DOHH2 (cell line): ENCODE data around the gene ABCA3.

Experiments
- H3F3A ChIP-seq: fragments of 200-600 bp; sonication (generic), shearing (Covaris generic); 2 replicates; pipeline ENCODE4 v1.6.0; 2016; ENCODE audit warnings: antibody characterized with exemption, mild to moderate bottlenecking; ENCODE audit not compliant: control insufficient read depth, insufficient read depth
- H3K27ac ChIP-seq: fragments of 200-600 bp; sonication (generic); 2 replicates; pipeline ENCODE4 v1.5.1; 2014; ENCODE audit warnings: low read depth, mild to moderate bottlenecking, low read length, moderate library complexity
- H3K27me3 ChIP-seq: fragments of 200-600 bp; sonication (generic); 2 replicates; pipeline ENCODE4 v1.6.1; 2014; ENCODE audit warnings: mild to moderate bottlenecking, low read length, mixed read lengths; ENCODE audit not compliant: control insufficient read depth
- H3K36me3 ChIP-seq: fragments of 200-600 bp; sonication (generic); 2 replicates; pipeline ENCODE4 v1.6.1; 2014; ENCODE audit warnings: mild to moderate bottlenecking, low read length, moderate library complexity, mixed read lengths; ENCODE audit not compliant: control insufficient read depth
- H3K4me1 ChIP-seq: fragments of 200-600 bp; sonication (generic); 2 replicates; pipeline ENCODE4 v1.6.1; 2014; ENCODE audit warnings: mild to moderate bottlenecking, low read length, mixed read lengths; ENCODE audit not compliant: control insufficient read depth
- H3K4me2 ChIP-seq: fragments of 200-600 bp; sonication (generic); 2 replicates; pipeline ENCODE4 v1.6.0; 2014; ENCODE audit warnings: mild to moderate bottlenecking, low read length, moderate library complexity
- H3K4me3 ChIP-seq: fragments of 200-600 bp; sonication (generic); 2 replicates; pipeline ENCODE4 v1.5.1; 2014; ENCODE audit warnings: mild to moderate bottlenecking, low read length, mixed read lengths
- H3K79me2 ChIP-seq: fragments of 200-600 bp; sonication (generic); 2 replicates; pipeline ENCODE4 v1.6.1; 2014; ENCODE audit warnings: mild to moderate bottlenecking, low read length, mixed read lengths; ENCODE audit not compliant: control insufficient read depth
- H3K9me2 ChIP-seq: fragments of 200-600 bp; sonication (generic); replicated peaks from 2 replicates; pipeline ENCODE4 v1.6.1; 2014; ENCODE audit warnings: mild to moderate bottlenecking, low read length, mixed read lengths; ENCODE audit not compliant: control insufficient read depth
- H3K9me3 ChIP-seq: fragments of 200-600 bp; sonication (generic); 2 replicates; pipeline ENCODE4 v1.6.1; 2014; ENCODE audit warnings: antibody characterized with exemption, low read length, mixed read lengths; ENCODE audit not compliant: control insufficient read depth, insufficient read depth
- H4K20me1 ChIP-seq: fragments of 200-600 bp; sonication (generic); 2 replicates; pipeline ENCODE4 v1.6.0; 2014; ENCODE audit warnings: low read depth, mild to moderate bottlenecking, antibody characterized with exemption, low read length, moderate library complexity; ENCODE audit not compliant: control insufficient read depth, insufficient read depth
- EZH2phosphoT487 ChIP-seq: fragments of 200-600 bp; sonication (generic); IDR thresholded peaks from 2 replicates; pipeline ENCODE4 v1.6.1; 2017; ENCODE audit warnings: borderline replicate concordance, mild to moderate bottlenecking, antibody characterized with exemption, low read length, moderate library complexity, mixed read lengths
- TF ChIP-seq, protein P1 (sequence below): fragments of 200-600 bp; sonication (generic); IDR thresholded peaks from one replicate; pipeline ENCODE4 v1.5.1; 2014; ENCODE audit warnings: antibody characterized with exemption, mild to moderate bottlenecking, low read depth, low read length; ENCODE audit not compliant: poor library complexity, severe bottlenecking

The ABCA3 gene

DNA sequence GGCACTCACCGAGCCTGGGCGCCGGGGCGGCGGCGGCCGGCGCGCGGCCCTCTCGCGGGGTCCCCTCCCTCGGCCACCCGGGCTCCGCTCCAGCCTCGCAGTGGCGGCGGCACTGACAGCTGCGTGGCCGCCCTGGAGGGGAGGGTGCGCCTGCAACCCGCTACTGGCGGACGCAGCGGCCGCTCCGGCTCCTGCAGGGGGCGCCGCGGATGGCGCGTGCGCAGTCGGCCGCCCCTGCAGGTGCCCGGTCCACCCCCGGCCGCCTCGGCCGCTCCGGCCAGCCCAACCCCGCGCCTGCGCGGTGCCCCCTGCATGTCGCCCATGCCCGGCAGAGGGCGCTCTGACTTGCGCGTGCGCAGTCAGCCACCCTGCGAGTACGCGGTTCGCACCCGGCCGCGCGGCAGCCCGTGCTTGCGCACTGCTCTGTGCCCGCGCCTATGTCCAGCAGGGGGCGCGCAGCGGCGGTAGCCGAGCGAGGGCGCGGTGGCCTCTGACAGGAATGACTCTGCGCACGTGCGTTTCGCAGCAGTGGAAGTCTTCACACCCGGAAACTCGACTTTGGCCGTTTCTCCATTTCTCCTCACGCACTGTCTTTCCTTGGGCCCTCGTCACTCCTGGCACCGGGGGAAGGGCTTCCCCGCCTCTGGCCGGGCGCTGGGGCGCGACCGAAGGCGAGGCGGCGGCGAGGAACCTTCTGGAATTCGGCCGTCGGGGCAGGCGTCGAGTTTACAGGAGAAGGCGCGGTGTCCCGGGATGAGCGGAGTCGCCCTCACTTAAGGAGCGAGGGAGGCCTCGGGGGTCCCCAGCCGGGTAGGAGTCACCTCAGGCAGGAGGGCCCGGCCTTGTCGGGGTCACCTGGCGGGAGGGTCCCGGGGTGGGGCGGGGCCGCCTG is at the start of gene ABCA3:
Gene ABCA3 (minus strand): TSS at position 165 of the 892 bp plus-strand sequence. CDS start 14,262 bp downstream, outside the sequence.
- Histone ChIP-seq H3K36me3 (no peaks in the 10 kb centered on the region), H3K4me2 (peak within 1 kb of the TSS; percentile 94), H3K9me2 (no peaks in the 10 kb centered on the region), H3F3A (peaks cover 5% of the 10 kb centered on the region; the same call in 1 of the 2 replicates), H3K4me3 (peak within 1 kb of the TSS; percentile 83), H4K20me1 (no peaks in the 10 kb centered on the region), H3K79me2 (no peaks in the 10 kb centered on the region), H3K4me1 (peaks cover 13% of the 10 kb centered on the region), H3K9me3 (no peaks in the 10 kb centered on the region), H3K27ac (no peak within 1 kb of the TSS), H3K27me3 (peaks cover 37% of the 10 kb centered on the region)
- no peak for TF ChIP-seq EZH2phosphoT487
- TF ChIP-seq, protein P1, sequence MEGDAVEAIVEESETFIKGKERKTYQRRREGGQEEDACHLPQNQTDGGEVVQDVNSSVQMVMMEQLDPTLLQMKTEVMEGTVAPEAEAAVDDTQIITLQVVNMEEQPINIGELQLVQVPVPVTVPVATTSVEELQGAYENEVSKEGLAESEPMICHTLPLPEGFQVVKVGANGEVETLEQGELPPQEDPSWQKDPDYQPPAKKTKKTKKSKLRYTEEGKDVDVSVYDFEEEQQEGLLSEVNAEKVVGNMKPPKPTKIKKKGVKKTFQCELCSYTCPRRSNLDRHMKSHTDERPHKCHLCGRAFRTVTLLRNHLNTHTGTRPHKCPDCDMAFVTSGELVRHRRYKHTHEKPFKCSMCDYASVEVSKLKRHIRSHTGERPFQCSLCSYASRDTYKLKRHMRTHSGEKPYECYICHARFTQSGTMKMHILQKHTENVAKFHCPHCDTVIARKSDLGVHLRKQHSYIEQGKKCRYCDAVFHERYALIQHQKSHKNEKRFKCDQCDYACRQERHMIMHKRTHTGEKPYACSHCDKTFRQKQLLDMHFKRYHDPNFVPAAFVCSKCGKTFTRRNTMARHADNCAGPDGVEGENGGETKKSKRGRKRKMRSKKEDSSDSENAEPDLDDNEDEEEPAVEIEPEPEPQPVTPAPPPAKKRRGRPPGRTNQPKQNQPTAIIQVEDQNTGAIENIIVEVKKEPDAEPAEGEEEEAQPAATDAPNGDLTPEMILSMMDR: peak; percentile 98

DNA sequence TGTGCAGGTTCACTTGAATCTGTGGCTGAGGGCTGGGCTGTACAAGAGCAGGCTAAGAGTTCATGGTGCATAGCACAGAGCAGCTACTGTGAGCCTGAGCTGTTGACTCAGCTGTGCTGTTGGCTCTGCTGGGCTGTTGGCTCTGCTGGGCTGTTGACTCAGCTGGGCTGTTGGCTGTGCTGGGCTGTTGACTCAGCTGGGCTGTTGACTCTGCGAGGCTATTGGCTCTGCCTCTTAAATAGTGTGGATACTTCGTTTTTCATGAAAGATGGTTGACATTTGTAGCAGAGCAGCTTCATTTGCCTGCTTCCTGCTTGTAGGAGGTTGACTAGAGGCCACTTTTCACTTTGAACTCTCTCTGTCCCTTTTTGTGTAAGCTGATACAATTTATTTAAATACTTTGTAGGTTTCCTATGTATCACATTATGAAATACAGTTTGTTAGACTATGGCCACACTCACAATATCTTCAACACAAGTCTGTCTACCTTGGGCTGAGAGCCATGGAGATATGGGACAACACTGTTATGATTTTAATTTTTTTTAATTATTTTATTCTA is 48.4 kb upstream of the ABCA3 start:
- Histone ChIP-seq H3K9me3 (peaks cover 6% of the 10 kb centered on the region; the same call in 1 of the 2 replicates), H3K36me3 (no peaks in the 10 kb centered on the region), H4K20me1 (no peaks in the 10 kb centered on the region), H3K9me2 (no peaks in the 10 kb centered on the region), H3F3A (no peaks in the 10 kb centered on the region), H3K27ac (no peak overlapping the region), H3K4me1 (no peaks in the 10 kb centered on the region), H3K4me3 (no peak overlapping the region), H3K4me2 (no peak overlapping the region), H3K79me2 (no peaks in the 10 kb centered on the region), H3K27me3 (peaks cover 10% of the 10 kb centered on the region)
- TF ChIP-seq, protein P1: no peak
- no peak for TF ChIP-seq EZH2phosphoT487

DNA sequence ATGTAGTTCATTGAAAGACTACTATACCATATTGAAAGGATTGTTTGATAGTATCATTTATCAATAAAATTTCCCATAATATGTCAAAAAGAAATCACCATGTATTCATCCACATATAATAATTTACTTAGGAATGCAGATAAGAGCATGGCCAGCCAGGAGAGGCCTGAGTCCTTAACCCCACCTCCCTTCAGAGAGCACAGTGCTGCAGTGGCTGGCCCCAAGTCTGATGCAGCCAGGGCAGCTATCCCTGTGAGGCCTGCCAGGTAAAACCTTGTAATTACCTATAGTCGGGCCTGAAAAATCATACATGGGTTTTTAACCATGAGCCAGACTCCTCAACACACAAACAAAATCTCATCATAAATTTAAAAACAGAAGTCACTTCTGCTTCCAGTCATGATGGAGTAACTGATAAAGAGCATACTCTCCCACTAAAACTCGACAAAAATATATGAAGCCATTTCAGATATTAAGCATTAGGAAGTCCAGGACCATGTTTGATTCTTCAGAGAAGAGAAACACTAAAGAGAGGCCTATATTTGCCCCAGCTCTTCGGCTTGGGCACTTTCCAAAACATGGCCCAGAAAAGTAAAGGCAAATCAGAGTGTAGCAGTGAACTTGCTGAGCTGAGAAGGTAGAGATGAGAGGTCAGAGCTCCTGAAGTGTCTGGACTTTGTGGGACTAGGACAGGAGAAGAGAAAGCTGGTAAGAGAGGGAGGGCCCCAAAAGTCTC is 47.8 kb upstream of the ABCA3 start:
- Histone ChIP-seq H3K4me3 (no peak overlapping the region), H3K4me2 (no peak overlapping the region), H3K9me3 (peaks cover 6% of the 10 kb centered on the region; the same call in 1 of the 2 replicates), H3K27me3 (peaks cover 8% of the 10 kb centered on the region), H3K4me1 (no peaks in the 10 kb centered on the region), H3F3A (no peaks in the 10 kb centered on the region), H3K9me2 (no peaks in the 10 kb centered on the region), H3K79me2 (no peaks in the 10 kb centered on the region), H3K27ac (no peak overlapping the region), H4K20me1 (no peaks in the 10 kb centered on the region), H3K36me3 (no peaks in the 10 kb centered on the region)
- no peak for TF ChIP-seq EZH2phosphoT487
- TF ChIP-seq, protein P1: no peak
